ENCODE data around the gene FAM3D.

The FAM3D gene

DNA sequence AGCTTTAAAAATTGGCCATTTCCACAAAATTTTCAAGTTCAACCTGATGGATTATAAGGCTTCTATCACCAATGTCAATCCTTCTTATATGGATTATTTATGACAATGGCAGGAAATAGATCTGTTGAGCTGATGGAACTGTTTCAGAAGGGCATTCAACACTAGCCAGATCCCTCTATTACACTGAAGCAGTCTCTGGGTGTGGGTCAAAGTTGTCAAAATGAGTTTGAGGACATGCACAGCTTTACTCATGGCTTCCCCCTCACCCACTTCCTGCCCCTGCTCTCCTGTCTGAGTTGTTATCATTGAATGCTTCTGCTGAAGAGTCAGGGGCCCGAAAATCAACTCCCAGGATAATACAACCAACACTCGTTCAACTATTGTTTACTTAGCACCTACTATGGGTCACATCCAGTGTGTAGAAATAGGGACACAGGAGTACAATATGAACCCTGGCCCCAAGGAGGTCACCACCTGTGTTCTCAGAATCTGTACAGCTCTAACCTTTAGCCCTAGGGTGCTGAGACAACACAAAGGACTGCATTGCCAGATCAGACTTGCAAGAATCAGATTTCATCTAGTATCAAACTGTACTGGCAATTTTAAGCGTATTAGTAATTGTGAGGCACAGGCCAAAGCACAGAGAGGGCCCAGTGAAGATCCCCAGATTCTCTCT, 41.7 kb upstream of the FAM3D start:
- Histone ChIP-seq H3K27me3 (ENCODE audit: insufficient read depth, poor library complexity, severe bottlenecking) (no peaks in the 10 kb centered on the region), H3K4me3 (replicated peaks; ENCODE audit: insufficient read depth, low read length) (no peak overlapping the region), H3K27ac (replicated peaks) (no peak overlapping the region)
- no peak for DNase-seq (ENCODE audit: low read depth in 1 of 2, low spot score in 1 of 2)
- TF ChIP-seq POLR2AphosphoS5 (IDR thresholded peaks at IDR 0.05; ENCODE audit: low read depth) (no peak), REST (IDR thresholded peaks at IDR 0.05; ENCODE audit: insufficient replicate concordance, low read depth) (no peak), GABPA (IDR thresholded peaks at IDR 0.05; ENCODE audit: low read depth) (no peak), SPI1 (IDR thresholded peaks at IDR 0.05; ENCODE audit: borderline replicate concordance, low read depth) (no peak)
- TF ChIP-seq, protein P1, sequence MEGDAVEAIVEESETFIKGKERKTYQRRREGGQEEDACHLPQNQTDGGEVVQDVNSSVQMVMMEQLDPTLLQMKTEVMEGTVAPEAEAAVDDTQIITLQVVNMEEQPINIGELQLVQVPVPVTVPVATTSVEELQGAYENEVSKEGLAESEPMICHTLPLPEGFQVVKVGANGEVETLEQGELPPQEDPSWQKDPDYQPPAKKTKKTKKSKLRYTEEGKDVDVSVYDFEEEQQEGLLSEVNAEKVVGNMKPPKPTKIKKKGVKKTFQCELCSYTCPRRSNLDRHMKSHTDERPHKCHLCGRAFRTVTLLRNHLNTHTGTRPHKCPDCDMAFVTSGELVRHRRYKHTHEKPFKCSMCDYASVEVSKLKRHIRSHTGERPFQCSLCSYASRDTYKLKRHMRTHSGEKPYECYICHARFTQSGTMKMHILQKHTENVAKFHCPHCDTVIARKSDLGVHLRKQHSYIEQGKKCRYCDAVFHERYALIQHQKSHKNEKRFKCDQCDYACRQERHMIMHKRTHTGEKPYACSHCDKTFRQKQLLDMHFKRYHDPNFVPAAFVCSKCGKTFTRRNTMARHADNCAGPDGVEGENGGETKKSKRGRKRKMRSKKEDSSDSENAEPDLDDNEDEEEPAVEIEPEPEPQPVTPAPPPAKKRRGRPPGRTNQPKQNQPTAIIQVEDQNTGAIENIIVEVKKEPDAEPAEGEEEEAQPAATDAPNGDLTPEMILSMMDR (IDR thresholded peaks at IDR 0.05; ENCODE audit: insufficient read depth, low read length): no peak

GRCh38 chr3:58707390-58707930, 40.9 kb upstream of the FAM3D start:
- no peak overlapping the region for H3K4me3 ChIP-seq (replicated peaks; ENCODE audit: insufficient read depth, low read length)
- DNase-seq (ENCODE audit: low read depth in 1 of 2, low spot score in 1 of 2): no peak
- TF ChIP-seq SPI1 (IDR thresholded peaks at IDR 0.05; ENCODE audit: borderline replicate concordance, low read depth): no peak
- no peak for TF ChIP-seq GABPA (IDR thresholded peaks at IDR 0.05; ENCODE audit: low read depth)
- no peak for TF ChIP-seq REST (IDR thresholded peaks at IDR 0.05; ENCODE audit: insufficient replicate concordance, low read depth)
- TF ChIP-seq POLR2AphosphoS5 (IDR thresholded peaks at IDR 0.05; ENCODE audit: low read depth): no peak
- TF ChIP-seq, protein P1 (IDR thresholded peaks at IDR 0.05; ENCODE audit: insufficient read depth, low read length): no peak
- H3K27ac ChIP-seq (replicated peaks): no peak overlapping the region
- no peaks in the 10 kb centered on the region for H3K27me3 ChIP-seq (ENCODE audit: insufficient read depth, poor library complexity, severe bottlenecking)

GRCh38 chr3:58706395-58707167, 40.0 kb upstream of the FAM3D start:
- DNase-seq (ENCODE audit: low read depth in 1 of 2, low spot score in 1 of 2): no peak
- H3K27me3 ChIP-seq (ENCODE audit: insufficient read depth, poor library complexity, severe bottlenecking): no peaks in the 10 kb centered on the region
- no peak for TF ChIP-seq GABPA (IDR thresholded peaks at IDR 0.05; ENCODE audit: low read depth)
- TF ChIP-seq REST (IDR thresholded peaks at IDR 0.05; ENCODE audit: insufficient replicate concordance, low read depth): no peak
- TF ChIP-seq SPI1 (IDR thresholded peaks at IDR 0.05; ENCODE audit: borderline replicate concordance, low read depth): no peak
- TF ChIP-seq POLR2AphosphoS5 (IDR thresholded peaks at IDR 0.05; ENCODE audit: low read depth): no peak
- TF ChIP-seq, protein P1 (IDR thresholded peaks at IDR 0.05; ENCODE audit: insufficient read depth, low read length): no peak
- no peak overlapping the region for H3K4me3 ChIP-seq (replicated peaks; ENCODE audit: insufficient read depth, low read length)
- no peak overlapping the region for H3K27ac ChIP-seq (replicated peaks)

Measured in HL-60 (cell line).